Neural progenitor cell (in vitro differentiated cells): ENCODE measurements around the gene RAPGEF4.

Source experiments
- EZH2 ChIP-seq: fragments of 200-600 bp; sonication (generic); IDR thresholded peaks from 2 replicates; pipeline ENCODE4 v1.6.1; 2017; ENCODE audit warnings: antibody characterized with exemption, mild to moderate bottlenecking, moderate library complexity
- TF ChIP-seq, protein P1 (sequence below): fragments of 200-600 bp; sonication (generic); IDR thresholded peaks from 2 replicates; pipeline ENCODE4 v1.5.1; 2017; ENCODE audit warnings: antibody characterized with exemption, mild to moderate bottlenecking

GRCh38 chr2:172926785-172927640, 191.4 kb downstream of the RAPGEF4 start:
- TF ChIP-seq, protein P1, sequence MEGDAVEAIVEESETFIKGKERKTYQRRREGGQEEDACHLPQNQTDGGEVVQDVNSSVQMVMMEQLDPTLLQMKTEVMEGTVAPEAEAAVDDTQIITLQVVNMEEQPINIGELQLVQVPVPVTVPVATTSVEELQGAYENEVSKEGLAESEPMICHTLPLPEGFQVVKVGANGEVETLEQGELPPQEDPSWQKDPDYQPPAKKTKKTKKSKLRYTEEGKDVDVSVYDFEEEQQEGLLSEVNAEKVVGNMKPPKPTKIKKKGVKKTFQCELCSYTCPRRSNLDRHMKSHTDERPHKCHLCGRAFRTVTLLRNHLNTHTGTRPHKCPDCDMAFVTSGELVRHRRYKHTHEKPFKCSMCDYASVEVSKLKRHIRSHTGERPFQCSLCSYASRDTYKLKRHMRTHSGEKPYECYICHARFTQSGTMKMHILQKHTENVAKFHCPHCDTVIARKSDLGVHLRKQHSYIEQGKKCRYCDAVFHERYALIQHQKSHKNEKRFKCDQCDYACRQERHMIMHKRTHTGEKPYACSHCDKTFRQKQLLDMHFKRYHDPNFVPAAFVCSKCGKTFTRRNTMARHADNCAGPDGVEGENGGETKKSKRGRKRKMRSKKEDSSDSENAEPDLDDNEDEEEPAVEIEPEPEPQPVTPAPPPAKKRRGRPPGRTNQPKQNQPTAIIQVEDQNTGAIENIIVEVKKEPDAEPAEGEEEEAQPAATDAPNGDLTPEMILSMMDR, result no peak
- no peak for TF ChIP-seq EZH2
